PFSK-1 (cell line): ENCODE data around the gene TSPAN15.

Source experiments
- FOXP2 ChIP-seq: optimal IDR thresholded peaks from 2 replicates; pipeline ENCODE3; 2011; ENCODE audit warnings: borderline replicate concordance, control low read depth, inconsistent platforms; ENCODE audit not compliant: insufficient read depth; ENCODE audit errors: extremely low read length, extremely low read depth
- POLR2AphosphoS5 ChIP-seq: IDR thresholded peaks from 2 replicates; pipeline ENCODE4 v1.6.1; 2012; ENCODE audit warnings: low read depth, mild to moderate bottlenecking, control low read depth, low read length, moderate library complexity
- REST ChIP-seq, 2 experiments: IDR thresholded peaks; 2 replicates each; pipeline versions ENCODE4 v1.6.1 to v1.8.0; 2011 to 2012; ENCODE audit warnings: low read depth in 2 of 2, low read length in 2 of 2, control low read depth in 1 of 2, inconsistent platforms in 1 of 2, mild to moderate bottlenecking in 1 of 2, moderate library complexity in 1 of 2; ENCODE audit not compliant: insufficient read depth in 1 of 2
- SIN3A ChIP-seq: IDR thresholded peaks from 2 replicates; pipeline ENCODE4 v1.6.1; 2012; ENCODE audit warnings: mild to moderate bottlenecking, low read length, moderate library complexity, borderline replicate concordance; ENCODE audit not compliant: insufficient read depth
- TAF1 ChIP-seq: IDR thresholded peaks from 2 replicates; pipeline ENCODE4 v1.6.1; 2012; ENCODE audit warnings: low read length, control low read depth, borderline replicate concordance; ENCODE audit not compliant: insufficient read depth

- TF ChIP-seq POLR2AphosphoS5 (no peak), REST (IDR thresholded peaks at IDR 0.05; ENCODE audit: insufficient read depth in 1 of 2, low read depth in 2 of 2, low read length in 2 of 2) (no peak), SIN3A (no peak), FOXP2 (no peak), TAF1 (no peak)
These were observed 103.3 kb downstream of the TSPAN15 start for GRCh38 chr10:69554611-69555010.
